A673 (cell line): ENCODE measurements around the gene BATF2.

ENCODE experiments used
- CTCF ChIP-seq: fragments of 300-800, 200-600 bp; sonication (generic); conservative IDR thresholded peaks from 2 replicates; pipeline ENCODE4 v1.5.1; 2017; ENCODE audit warnings: low read depth, mild to moderate bottlenecking, antibody characterized with exemption, low read length, moderate library complexity, mixed read lengths
- EZH2 ChIP-seq: fragments of 200-600 bp; sonication (generic); IDR thresholded peaks from 2 replicates; pipeline ENCODE4 v1.6.1; 2017; ENCODE audit warnings: borderline replicate concordance, low read depth, mild to moderate bottlenecking, mixed read lengths, antibody characterized with exemption, low read length; ENCODE audit not compliant: poor library complexity, severe bottlenecking

- TF ChIP-seq CTCF: peak; percentile 81
- TF ChIP-seq EZH2: no peak
Observed at GRCh38 chr11:65013130-65013887, 16.5 kb upstream of the BATF2 start.
